HL-60 (cell line): ENCODE measurements around the gene MRPS21.

ENCODE experiments used
- DNase-seq, 2 experiments: peaks; one replicate each; pipeline ENCODE4 v3.0.0-alpha.2; 2010 to 2020; ENCODE audit warnings: low read depth in 1 of 2, low spot score in 1 of 2
- H3K27ac ChIP-seq: fragments of 250-450 bp; sonication (Bioruptor Pico); replicated peaks from 2 replicates; pipeline ENCODE4 v1.5.1; 2020; ENCODE audit warnings: mild to moderate bottlenecking, moderate library complexity
- H3K27me3 ChIP-seq: fragments of 250-450 bp; sonication (Bioruptor Pico); 2 replicates; pipeline ENCODE4 v1.5.1; 2021; ENCODE audit warnings: mild to moderate bottlenecking, moderate library complexity; ENCODE audit not compliant: insufficient read depth, poor library complexity, severe bottlenecking
- H3K4me3 ChIP-seq: replicated peaks from 2 replicates; pipeline ENCODE4 v1.5.1; 2011; ENCODE audit warnings: mild to moderate bottlenecking, control low read depth, low read length; ENCODE audit not compliant: insufficient read depth
- GABPA ChIP-seq: IDR thresholded peaks from 2 replicates; pipeline ENCODE4 v1.6.1; 2012; ENCODE audit warnings: low read depth
- POLR2AphosphoS5 ChIP-seq: IDR thresholded peaks from 2 replicates; pipeline ENCODE4 v1.6.1; 2012; ENCODE audit warnings: low read depth
- REST ChIP-seq: IDR thresholded peaks from 2 replicates; pipeline ENCODE4 v1.6.1; 2012; ENCODE audit warnings: low read depth; ENCODE audit not compliant: insufficient replicate concordance
- SPI1 ChIP-seq: IDR thresholded peaks from 2 replicates; pipeline ENCODE4 v1.6.1; 2012; ENCODE audit warnings: low read depth, mild to moderate bottlenecking, borderline replicate concordance
- TF ChIP-seq, protein P1 (sequence below): IDR thresholded peaks from one replicate; pipeline ENCODE4 v1.5.1; 2011; ENCODE audit warnings: low read length, control low read depth, inconsistent platforms; ENCODE audit not compliant: insufficient read depth

MRPS21 gene

DNA sequence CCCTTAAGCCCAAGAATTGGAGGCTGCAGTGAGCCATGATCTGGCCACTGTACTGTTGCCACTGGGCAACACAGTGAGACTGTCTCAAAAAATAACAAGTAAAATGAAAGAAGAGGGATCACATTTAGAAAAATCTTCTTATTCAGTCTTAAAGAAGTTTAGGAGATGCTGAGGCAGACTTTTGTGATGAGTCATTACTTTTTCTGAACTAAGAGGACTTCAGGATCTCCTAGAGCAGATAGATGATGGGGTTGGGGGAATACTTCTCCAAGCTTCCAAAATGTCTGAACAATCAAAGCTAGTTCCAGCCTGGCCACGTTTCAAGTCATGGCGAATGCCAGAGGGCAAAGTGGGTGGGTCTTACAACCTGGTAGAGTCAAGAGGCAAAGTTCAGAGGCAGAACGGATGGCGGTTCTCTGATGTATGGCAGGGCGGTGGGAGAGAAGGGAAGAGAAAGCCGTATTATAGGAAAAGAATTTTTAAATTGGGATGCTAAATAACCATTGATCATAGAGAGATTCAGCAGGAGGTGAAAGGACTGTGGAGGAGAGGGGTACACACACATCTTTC lies 13.4 kb upstream of the MRPS21 start:
- H3K27ac ChIP-seq: no peak overlapping the region
- no peak for TF ChIP-seq GABPA
- no peak for TF ChIP-seq SPI1
- TF ChIP-seq, protein P1, sequence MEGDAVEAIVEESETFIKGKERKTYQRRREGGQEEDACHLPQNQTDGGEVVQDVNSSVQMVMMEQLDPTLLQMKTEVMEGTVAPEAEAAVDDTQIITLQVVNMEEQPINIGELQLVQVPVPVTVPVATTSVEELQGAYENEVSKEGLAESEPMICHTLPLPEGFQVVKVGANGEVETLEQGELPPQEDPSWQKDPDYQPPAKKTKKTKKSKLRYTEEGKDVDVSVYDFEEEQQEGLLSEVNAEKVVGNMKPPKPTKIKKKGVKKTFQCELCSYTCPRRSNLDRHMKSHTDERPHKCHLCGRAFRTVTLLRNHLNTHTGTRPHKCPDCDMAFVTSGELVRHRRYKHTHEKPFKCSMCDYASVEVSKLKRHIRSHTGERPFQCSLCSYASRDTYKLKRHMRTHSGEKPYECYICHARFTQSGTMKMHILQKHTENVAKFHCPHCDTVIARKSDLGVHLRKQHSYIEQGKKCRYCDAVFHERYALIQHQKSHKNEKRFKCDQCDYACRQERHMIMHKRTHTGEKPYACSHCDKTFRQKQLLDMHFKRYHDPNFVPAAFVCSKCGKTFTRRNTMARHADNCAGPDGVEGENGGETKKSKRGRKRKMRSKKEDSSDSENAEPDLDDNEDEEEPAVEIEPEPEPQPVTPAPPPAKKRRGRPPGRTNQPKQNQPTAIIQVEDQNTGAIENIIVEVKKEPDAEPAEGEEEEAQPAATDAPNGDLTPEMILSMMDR: no peak
- no peak for TF ChIP-seq POLR2AphosphoS5
- no peak for TF ChIP-seq REST
- no peak overlapping the region for H3K4me3 ChIP-seq
- peaks cover 2% of the 10 kb centered on the region for H3K27me3 ChIP-seq
- DNase-seq: no peak

DNA sequence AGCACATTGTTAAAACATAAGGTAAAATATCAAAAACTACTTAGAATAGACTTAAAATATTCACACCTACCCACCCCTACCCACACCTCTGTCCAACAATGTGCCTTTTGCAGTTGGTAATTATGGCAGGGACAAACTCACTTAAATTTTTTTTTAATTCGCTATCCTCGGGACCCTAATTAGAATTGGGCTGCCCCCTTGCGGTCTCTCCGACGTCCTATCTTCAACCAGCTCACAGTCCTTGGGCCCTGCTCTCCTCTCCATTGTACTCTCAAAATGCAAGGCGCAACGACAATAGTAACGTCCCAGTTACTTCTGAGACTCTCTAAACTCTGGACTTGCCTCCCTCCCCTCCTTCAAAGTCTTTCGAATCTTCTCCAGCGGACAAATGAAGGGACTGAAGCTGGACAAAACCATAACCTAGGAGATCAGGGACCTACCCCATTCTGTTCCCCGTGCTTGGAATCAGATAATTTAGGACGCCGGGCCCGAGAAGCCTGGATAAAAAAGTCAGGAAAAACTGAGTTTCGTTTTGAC lies 12.4 kb upstream of the MRPS21 start:
- peak in 1 of 2 experiments; percentile 71 for DNase-seq
- Histone ChIP-seq H3K27me3 (peaks cover 2% of the 10 kb centered on the region), H3K4me3 (peak overlapping the region; percentile 31), H3K27ac (no peak overlapping the region)
- TF ChIP-seq GABPA (no peak), REST (no peak), POLR2AphosphoS5 (no peak)
- TF ChIP-seq, protein P1: peak; percentile 39

- peak; percentile 55 to 65 for DNase-seq
- Histone ChIP-seq H3K27ac (no peak within 1 kb of the TSS), H3K27me3 (peaks cover 2% of the 10 kb centered on the region), H3K4me3 (peak within 1 kb of the TSS; percentile 31)
- TF ChIP-seq REST (no peak), GABPA (no peak), SPI1 (no peak), POLR2AphosphoS5 (no peak)
- TF ChIP-seq, protein P1: no peak
Measured at GRCh38 chr1:150281758-150282557, 11.7 kb upstream of the MRPS21 start, which contains the start of gene CIART. Gene CIART, plus strand, starts transcription at chr1:150282554. Its CDS starts 714 bp downstream, at chr1:150283268.
